OCI-LY7 (cell line): ENCODE results near the gene TMEM69. TPM values are rescaled to one million over a fixed set of nuclear protein-coding genes. Genes with fewer than 3 reads are reported as not detected.

Source experiments
- BruUV-seq: library from RNA; stranded (reverse); fragments of 400-500 nt; replicated peaks from 2 replicates; lab custom pipeline; 2021; lab: Mats Ljungman, UMichigan
- CTCF ChIA-PET: fragments of 300-600 bp; sonication (Branson Sonifier 250); formaldehyde crosslinking; loops from one replicate; lab custom pipeline; 2022; ENCODE audit warnings: antibody characterized with exemption; ENCODE audit not compliant: unreplicated experiment; lab: Charles Lee
- POLR2A ChIA-PET: fragments of 300-600 bp; sonication (Branson Sonifier 250); formaldehyde crosslinking; loops from one replicate; lab custom pipeline; 2022; ENCODE audit warnings: antibody characterized with exemption; lab: Charles Lee
- DNase-seq: peaks from one replicate; pipeline ENCODE4 v3.0.0-alpha.2; 2015; ENCODE audit warnings: low spot score
- H2AFZ ChIP-seq: fragments of 200-600 bp; sonication (generic), shearing (Covaris generic); 2 replicates; pipeline ENCODE4 v1.6.1; 2014; ENCODE audit warnings: mild to moderate bottlenecking, antibody characterized with exemption, low read length, moderate library complexity
- H3K27ac ChIP-seq: fragments of 200-600 bp; sonication (generic); 2 replicates; pipeline ENCODE4 v1.5.1; 2014; ENCODE audit warnings: mixed run types, low read depth, mild to moderate bottlenecking, moderate library complexity, low read length, inconsistent platforms; ENCODE audit not compliant: poor library complexity, severe bottlenecking
- H3K36me3 ChIP-seq: fragments of 200-600 bp; sonication (generic); 2 replicates; pipeline ENCODE4 v1.6.1; 2014; ENCODE audit warnings: mild to moderate bottlenecking, antibody characterized with exemption, low read length, moderate library complexity, mixed read lengths; ENCODE audit not compliant: insufficient read depth
- H3K4me1 ChIP-seq: fragments of 200-600 bp; sonication (generic); 2 replicates; pipeline ENCODE4 v1.5.1; 2014; ENCODE audit warnings: mild to moderate bottlenecking, low read length; ENCODE audit not compliant: insufficient read depth, poor library complexity, severe bottlenecking
- H3K4me2 ChIP-seq: fragments of 200-600 bp; sonication (generic); 2 replicates; pipeline ENCODE4 v1.6.1; 2014; ENCODE audit warnings: mild to moderate bottlenecking, low read length
- H3K4me3 ChIP-seq: fragments of 200-600 bp; sonication (generic); 2 replicates; pipeline ENCODE4 v1.5.1; 2014; ENCODE audit warnings: mild to moderate bottlenecking, low read depth, low read length; ENCODE audit not compliant: poor library complexity, severe bottlenecking
- H3K79me2 ChIP-seq: fragments of 200-600 bp; sonication (generic); 2 replicates; pipeline ENCODE4 v1.6.1; 2016; ENCODE audit warnings: low read depth, mild to moderate bottlenecking, low read length, moderate library complexity, mixed read lengths; ENCODE audit not compliant: insufficient read depth
- H3K9me2 ChIP-seq: fragments of 200-600 bp; sonication (generic); 2 replicates; pipeline ENCODE4 v1.6.1; 2016; ENCODE audit warnings: mild to moderate bottlenecking, low read length, mixed read lengths; ENCODE audit not compliant: insufficient read depth
- H3K9me3 ChIP-seq: fragments of 200-600 bp; sonication (generic); 2 replicates; pipeline ENCODE4 v1.6.1; 2014; ENCODE audit warnings: mild to moderate bottlenecking, mixed run types, low read length, mixed read lengths
- H4K20me1 ChIP-seq: fragments of 200-600 bp; sonication (generic); 2 replicates; pipeline ENCODE4 v1.6.1; 2014; ENCODE audit warnings: mild to moderate bottlenecking, antibody characterized with exemption, low read length, moderate library complexity, mixed read lengths; ENCODE audit not compliant: insufficient read depth
- CTCF ChIP-seq: fragments of 200-600 bp; sonication (generic); conservative IDR thresholded peaks from 2 replicates; pipeline ENCODE4 v1.5.1; 2014; ENCODE audit warnings: mild to moderate bottlenecking, antibody characterized with exemption, low read length, moderate library complexity, mixed read lengths
- EZH2phosphoT487 ChIP-seq: fragments of 200-600 bp; sonication (generic); IDR thresholded peaks from 2 replicates; pipeline ENCODE4 v1.6.1; 2018; ENCODE audit warnings: low read depth, borderline replicate concordance, mild to moderate bottlenecking, mixed run types, antibody characterized with exemption, low read length, moderate library complexity, mixed read lengths
- intact Hi-C: fragments of 100-400 bp; cut with micrococcal nuclease; formaldehyde crosslinking; loops from one replicate; pipeline ENCODE4 v1.10.0; 2022; ENCODE audit not compliant: unreplicated experiment
- total RNA-seq, 2 experiments: library from RNA; depleted of rRNA in 1 of 2; stranded (reverse); fragments of >200 nt in 1 of 2; shearing (Covaris generic) in 1 of 2; gene quantifications; 2 replicates each; pipeline ENCODE4 v1.2.3, GENCODE V29; 2014 to 2022

Gene TMEM69
- total RNA-seq, 2 experiments from 2014 or later = 35.8 to 42.2 TPM

GRCh38 chr1:45685308-45686014 lies 2.5 kb upstream of the TMEM69 start:
- CTCF ChIA-PET = no interaction called here
- TF ChIP-seq EZH2phosphoT487 (no peak), CTCF (no peak)
- DNase-seq = peak; percentile 21
- Histone ChIP-seq H3K9me2 (no peaks in the 10 kb centered on the region), H3K4me3 (peak overlapping the region; percentile 94), H2AFZ (peak overlapping the region; percentile 56; the same call in 1 of the 2 replicates), H3K4me2 (peak overlapping the region; percentile 80), H3K36me3 (peaks cover 33% of the 10 kb centered on the region), H3K4me1 (peaks cover 47% of the 10 kb centered on the region), H4K20me1 (peaks cover 35% of the 10 kb centered on the region), H3K9me3 (no peaks in the 10 kb centered on the region), H3K27ac (peak overlapping the region; percentile 91), H3K79me2 (peaks cover 83% of the 10 kb centered on the region)
- BruUV-seq = no TSS peak
- intact Hi-C loops = loop anchor here (1.0 to 10.0 kb wide), 6 partner anchors 117 to 562 kb away; partner anchors contain the start of genes MAST2, MUTYH, PIK3R3 and PRDX1
- POLR2A ChIA-PET = interaction anchor here (0.5 to 2.6 kb wide), 15 partner anchors 10 to 514 kb away, joined by 3 to 14 read pairs (median 3); partner anchors contain the start of genes CCDC163 and MMACHC

- no TSS peak for BruUV-seq
- CTCF ChIA-PET = no interaction called here
- intact Hi-C loops = loop anchor here (1.0 to 10.0 kb wide), 6 partner anchors 116 to 561 kb away; partner anchors contain the start of genes MAST2, MUTYH, PIK3R3 and PRDX1
- H3K27ac ChIP-seq = peak overlapping the region; percentile 91
- H3K9me3 ChIP-seq = no peaks in the 10 kb centered on the region
- peaks cover 35% of the 10 kb centered on the region for H3K36me3 ChIP-seq
- H2AFZ ChIP-seq = peak overlapping the region; percentile 56; the same call in 1 of the 2 replicates
- H3K4me2 ChIP-seq = peak overlapping the region; percentile 80
- DNase-seq = peak; percentile 78
- peaks cover 31% of the 10 kb centered on the region for H4K20me1 ChIP-seq
- TF ChIP-seq EZH2phosphoT487 = no peak
- TF ChIP-seq CTCF = peak; percentile 72
- H3K79me2 ChIP-seq = peaks cover 83% of the 10 kb centered on the region
- H3K4me3 ChIP-seq = peak overlapping the region; percentile 94
- H3K4me1 ChIP-seq = peaks cover 42% of the 10 kb centered on the region
- POLR2A ChIA-PET = interaction anchor here (0.5 to 2.6 kb wide), 17 partner anchors 10 to 513 kb away, joined by 3 to 14 read pairs (median 3); partner anchors contain the start of genes CCDC163 and MMACHC
- no peaks in the 10 kb centered on the region for H3K9me2 ChIP-seq
Measured at GRCh38 chr1:45686015-45686287, 2.0 kb upstream of the TMEM69 start.
